Cardiac fibroblast (primary cell): Measurements from ENCODE around the gene DUSP10.

Experiments
- DNase-seq, 2 donors: peaks; one replicate each; pipeline versions ENCODE4 v3.0.0 to v3.0.0-alpha.2; 2010; ENCODE audit warnings: low read depth in 2 of 2
- H3K4me3 ChIP-seq, 2 donors: replicated peaks in 1 of 2; 1 replicate in 1 of 2; 2 replicates in 1 of 2; pipeline ENCODE4 v1.5.1; 2011; ENCODE audit warnings: low read depth in 2 of 2, low read length in 2 of 2, mild to moderate bottlenecking in 2 of 2, moderate library complexity in 1 of 2
- CTCF ChIP-seq: IDR thresholded peaks from one replicate; pipeline ENCODE4 v1.5.1; 2011; ENCODE audit warnings: low read depth, mild to moderate bottlenecking, low read length, inconsistent platforms

DUSP10 gene

DNA sequence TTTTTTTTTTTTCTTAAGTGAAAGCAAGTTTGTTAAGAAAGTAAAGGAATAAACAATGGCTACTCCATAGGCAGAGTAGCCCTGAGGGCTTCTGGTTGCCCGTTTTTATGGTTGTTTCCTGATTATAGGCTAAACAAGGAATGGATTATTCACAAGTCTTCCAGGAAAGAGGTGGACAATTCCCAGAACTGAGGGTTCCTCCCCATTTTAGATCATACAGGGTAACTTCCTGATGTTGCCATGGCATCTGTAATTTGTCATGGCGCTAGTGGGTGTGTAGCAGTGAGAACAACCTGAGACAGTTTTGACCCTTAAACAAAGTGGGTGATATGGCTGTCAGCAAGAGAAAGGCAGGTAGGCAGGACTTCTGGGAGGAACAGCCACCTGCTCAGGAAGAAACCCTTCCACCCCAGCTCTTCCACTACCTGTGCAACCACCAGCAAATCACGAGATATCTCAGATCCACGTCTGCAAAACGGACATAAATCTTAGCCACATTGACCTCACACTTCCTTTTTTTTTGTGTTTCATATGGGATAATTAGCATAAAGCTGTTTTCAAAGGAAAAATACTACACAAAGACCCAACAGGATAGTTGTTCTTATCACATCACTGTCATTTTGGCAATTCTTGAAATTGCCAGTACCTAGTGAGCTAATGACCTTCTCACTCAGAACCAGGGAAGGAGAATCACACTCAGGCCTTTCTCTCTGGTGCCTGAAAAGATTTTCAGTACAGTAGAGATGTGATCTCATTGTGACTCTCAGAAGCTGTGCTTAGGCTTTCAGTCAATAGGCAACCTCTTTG, 34.8 kb upstream of the DUSP10 start:
- no peak overlapping the region for H3K4me3 ChIP-seq
- no peak for DNase-seq
- no peak for TF ChIP-seq CTCF

GRCh38 chr1:221775206-221775605, 33.3 kb upstream of the DUSP10 start:
- TF ChIP-seq CTCF = no peak

DNA sequence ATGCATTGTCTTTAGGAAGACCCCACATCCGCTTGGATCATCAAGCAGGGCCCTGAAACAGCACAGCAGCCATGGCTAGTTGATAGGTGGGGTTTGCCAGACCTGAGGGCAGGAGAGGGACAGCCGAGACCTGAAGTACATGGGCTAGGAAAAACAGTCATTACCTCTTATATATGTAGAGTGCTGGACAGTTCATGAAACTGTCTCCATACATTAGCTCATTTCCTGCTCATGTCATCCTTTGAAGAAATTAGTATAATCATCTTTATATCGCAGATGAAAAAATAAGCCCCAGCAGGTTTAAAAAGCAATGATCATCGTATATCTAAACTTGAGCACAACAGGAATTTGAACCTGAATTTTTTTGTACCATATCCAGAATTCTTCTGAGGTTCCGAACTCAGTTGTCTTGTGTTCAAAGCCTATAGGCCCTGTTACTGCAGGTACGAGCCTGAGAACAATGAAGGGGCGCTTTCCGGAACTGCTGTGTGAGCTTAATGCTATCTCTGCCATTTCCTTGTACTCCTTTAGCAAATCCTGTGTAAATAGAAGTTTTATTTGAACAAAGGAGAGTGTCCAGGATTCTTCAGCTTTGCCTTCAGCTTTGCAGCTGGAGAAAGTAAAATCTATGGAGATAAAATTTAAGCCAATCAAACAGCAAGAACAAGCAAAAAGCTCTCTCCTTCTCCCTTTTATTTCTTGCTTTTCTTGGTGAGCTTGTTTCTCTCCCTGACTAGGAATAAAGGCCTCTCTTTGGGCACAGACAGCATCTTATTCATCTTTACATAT, 32.4 kb upstream of the DUSP10 start:
- DNase-seq = no peak
- no peak overlapping the region for H3K4me3 ChIP-seq
- TF ChIP-seq CTCF = no peak

More at GRCh38 chr1:221775206-221775605, 33.3 kb upstream of the DUSP10 start:
- no peak overlapping the region for H3K4me3 ChIP-seq
- DNase-seq = no peak

- no peak for TF ChIP-seq CTCF
- no peak overlapping the region for H3K4me3 ChIP-seq
- DNase-seq = no peak
Measured at GRCh38 chr1:221773383-221773782, 31.5 kb upstream of the DUSP10 start.

DNA sequence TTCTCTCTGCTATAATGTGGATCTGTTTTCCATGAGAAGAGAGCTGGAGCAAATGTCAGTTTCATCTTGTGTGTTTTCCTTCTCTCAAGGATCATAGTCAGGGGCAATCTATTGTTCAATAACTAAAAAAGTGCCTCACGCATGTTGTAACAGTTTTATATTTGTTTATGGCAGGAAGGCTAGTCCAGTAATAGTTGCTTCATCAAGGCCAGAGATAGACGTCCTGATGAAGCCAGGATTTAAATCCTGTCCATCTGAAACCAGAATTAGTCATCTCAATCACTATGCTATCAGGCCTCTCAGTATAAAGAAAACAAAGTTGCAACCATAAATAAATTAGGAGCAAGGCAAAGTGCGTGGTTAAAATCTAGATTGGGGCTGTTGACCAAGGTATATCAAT, 30.2 kb upstream of the DUSP10 start:
- peak in 1 of 2 donors; percentile 21 for DNase-seq
- no peak overlapping the region for H3K4me3 ChIP-seq
- TF ChIP-seq CTCF = no peak

DNA sequence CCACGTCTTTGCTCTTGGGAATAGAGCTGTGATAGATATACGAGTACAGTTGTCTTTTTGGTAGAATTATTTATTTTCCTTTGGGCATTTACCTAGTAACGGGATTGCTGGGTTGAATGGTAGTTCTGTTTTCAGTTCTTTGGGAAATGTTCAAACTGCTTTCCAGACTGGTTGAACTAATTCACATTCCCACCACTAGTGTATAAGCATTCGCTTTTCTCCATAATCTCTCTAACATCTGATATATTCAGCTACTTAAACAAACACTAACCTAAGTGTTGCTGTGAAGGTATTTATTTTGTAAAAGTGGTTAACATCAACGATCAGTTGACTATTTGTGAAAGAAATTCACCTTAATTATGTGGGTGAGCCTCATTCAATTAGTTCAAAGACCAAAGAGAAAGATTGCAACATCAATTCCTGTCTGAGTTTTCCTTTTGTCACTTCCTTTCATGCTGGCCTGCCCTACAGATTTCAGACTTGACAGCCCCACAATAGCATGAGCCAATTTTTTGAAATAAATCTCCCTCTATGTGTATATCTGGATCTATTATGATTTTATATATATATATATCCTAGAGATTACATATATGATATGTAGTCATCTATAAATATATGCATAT, 26.7 kb upstream of the DUSP10 start:
- peak; percentile 12 to 32 for DNase-seq
- no peak overlapping the region for H3K4me3 ChIP-seq
- no peak for TF ChIP-seq CTCF
